HG03139 (cell line): ENCODE data around the gene TNK1.
"Not testable (repeated sequence)": the region's sequence is repeated elsewhere in the genome, so short reads cannot be mapped to it uniquely, and the experiment has no call there.

Experiments used
- ATAC-seq: cut with Tn5 transposase; IDR thresholded peaks from one replicate; pipeline ENCODE4 v1.9.1; 2021; ENCODE audit not compliant: unreplicated experiment

The TNK1 gene

DNA sequence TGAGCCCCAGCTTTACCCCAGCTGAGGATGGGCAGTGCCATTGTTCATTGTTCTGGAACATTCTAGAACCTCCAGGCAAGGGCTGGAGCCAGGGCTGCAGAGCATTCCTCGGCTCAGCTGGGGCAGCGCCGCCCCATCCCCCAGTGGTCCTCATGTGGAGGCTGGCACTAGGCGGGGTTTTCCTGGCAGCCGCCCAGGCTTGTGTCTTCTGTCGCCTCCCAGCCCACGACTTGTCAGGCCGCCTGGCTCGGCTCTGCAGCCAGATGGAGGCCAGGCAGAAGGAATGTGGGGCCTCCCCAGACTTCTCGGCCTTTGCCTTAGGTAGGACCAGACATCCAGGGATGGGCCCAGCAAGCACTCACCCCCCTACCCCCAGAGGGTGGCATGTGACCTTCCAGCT lies 25.8 kb upstream of the TNK1 start, which contains the start of gene TMEM95:
Gene TMEM95, plus strand, starts transcription at position 104 of the 400 bp plus-strand sequence. Its CDS starts 49 bp downstream, at position 153.
- ATAC-seq = no peak

DNA sequence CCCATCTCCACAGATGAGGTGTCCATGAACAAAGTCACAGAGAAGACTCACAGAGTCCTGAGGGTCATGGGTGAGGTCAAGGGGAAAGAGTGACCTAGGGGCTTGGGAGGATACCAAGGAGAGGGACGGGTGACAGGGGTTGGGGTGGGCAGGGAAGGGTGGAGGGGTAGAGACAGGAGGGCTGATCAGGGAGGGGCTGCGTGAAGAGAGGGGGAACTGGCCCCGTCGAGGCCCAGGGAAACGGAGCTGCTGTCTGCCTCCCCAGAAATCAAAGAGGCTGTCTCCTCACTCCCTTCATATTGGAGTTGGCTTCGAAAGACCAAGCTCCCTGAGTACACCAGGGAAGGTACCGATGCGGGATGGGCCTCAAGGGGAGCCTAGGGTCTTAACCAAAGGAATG lies 25.3 kb upstream of the TNK1 start:
- ATAC-seq = no peak

DNA sequence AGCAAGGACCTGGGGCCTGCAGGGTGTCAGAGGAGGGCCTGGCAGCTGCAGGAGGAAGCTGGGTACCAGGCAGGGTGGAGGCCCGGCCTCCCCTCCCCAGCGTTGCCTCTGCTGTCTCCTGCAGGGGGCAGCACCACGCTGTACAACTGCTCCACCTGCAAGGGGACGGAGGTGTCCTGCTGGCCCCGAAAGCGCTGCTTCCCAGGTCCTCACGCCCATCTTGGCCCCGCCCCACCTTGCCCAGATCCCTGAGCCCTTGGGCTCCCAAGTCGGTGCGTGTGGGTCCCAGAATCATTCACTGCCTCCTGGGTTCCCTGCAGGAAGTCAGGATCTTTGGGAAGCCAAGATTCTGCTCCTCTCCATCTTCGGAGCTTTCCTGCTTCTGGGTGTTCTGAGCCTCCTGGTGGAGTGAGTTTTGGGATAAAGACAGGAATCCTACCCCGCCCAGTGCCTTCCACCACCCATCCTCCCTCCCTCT lies 24.8 kb upstream of the TNK1 start:
- ATAC-seq = no peak

DNA sequence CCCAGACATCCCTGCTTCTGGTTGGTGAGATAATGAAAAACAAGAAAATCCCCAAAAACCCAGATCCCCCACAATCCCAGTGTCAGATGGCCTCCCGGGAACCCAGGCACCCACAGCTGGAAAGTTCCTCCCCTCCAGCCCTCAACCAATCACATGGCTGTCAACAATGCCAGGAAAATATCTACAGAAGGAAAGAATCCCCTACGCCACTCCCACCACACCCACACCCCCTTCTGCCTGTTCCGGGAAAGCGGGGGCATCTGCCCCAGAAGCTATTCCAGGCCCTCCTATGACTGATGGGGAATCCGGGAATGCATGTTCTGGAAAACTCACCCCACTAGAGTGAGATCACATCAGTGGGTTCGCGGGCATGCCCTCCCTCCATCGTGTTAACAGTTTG lies 24.1 kb upstream of the TNK1 start:
- ATAC-seq = no peak

DNA sequence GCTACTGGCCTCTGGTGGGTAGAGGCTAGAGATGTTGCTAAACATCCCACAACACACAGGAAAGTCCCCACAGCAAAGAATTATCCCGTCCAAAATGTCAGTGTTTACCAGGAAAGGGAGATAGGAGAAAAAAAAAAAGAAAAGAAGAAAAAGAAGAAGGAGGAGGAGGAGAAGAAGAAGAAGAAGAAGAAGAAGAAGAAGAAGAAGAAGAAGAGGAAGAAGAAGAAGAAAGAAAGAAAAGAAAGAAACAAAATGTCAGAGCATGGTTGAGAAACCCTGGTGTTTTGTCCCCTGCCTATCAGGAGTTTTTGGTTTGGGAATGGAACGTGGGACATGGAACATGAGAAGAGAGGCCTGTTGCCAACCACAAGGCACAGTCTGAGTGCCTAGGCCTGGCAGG lies 23.5 kb upstream of the TNK1 start:
- no peak for ATAC-seq

DNA sequence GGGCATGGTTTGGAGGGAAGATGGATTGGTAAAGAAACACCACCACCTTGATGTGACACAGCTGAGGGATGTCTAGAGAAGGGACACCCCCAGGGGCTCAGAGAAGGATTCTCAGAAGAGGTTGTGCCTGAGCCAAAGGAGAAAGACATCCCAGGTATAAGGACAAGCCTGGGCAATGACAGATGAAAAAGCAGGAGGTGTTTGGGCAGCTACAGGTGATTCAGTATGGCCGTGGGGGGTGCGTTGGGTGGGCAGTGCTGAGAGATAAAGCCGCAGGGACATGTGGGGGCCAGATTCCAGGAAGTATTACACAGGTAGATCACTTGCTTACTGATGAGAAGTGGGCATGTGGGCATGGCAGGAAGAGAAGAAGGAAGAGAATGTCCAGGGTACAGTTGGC lies 19.0 kb upstream of the TNK1 start:
- no peak for ATAC-seq

DNA sequence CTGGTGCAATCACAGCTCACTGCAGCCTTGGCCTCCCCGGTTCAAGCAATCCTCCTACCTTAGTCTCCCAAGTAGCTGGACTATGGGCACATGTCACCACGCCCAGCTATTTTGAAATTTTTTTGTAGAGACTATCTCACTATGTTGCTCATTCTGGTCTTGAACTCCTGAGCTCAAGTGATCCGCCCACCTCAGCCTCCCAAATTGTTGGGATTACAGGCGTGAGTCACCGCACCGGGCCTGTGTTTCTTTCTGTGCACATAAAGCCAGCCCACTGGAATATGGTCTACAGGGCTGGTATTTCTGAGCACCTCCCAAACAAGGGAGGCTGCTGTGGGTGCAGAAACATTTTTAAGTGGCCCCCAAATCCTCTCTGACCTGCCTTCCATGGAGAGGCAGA lies 17.6 kb upstream of the TNK1 start:
- no peak for ATAC-seq

DNA sequence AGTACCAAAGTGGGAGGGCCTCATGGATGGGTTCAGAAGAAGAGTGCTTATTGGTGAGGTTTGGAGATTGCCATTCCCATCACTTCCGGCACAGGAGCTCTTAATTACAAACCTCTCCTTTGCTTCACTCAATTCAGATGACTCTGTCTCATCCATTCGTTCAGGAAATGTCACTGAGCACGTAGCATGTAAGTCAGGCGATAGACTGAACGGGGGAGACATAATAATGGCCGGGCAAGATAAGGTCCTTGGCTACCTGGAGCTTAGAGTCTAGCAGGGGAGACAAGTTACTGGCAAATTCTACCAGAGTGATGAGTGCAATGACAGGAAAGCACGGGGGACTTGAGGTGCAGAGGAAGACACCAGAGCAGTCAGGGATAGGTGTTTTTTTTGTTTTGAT lies 14.9 kb upstream of the TNK1 start:
- ATAC-seq = not testable (repeated sequence)

DNA sequence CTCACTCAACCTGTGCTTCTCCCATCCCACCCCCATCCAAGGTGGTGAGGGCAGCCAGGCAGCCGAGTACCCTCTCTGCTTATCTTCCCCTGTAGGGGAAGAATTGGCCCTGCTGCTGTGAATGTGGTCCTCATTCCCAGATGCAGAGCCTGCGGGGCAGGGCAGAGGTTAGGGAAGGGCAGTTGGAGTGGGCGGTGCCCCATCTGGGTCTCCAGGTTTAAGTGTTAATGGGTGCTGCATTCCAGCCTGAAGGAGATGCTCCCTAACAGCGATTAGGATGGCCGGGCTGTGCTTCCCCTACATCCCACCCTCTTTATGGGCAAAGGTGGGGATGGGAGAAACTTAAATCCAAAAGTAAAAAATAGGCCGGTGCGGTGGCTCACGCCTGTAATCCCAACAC lies 13.8 kb upstream of the TNK1 start:
- no peak for ATAC-seq

DNA sequence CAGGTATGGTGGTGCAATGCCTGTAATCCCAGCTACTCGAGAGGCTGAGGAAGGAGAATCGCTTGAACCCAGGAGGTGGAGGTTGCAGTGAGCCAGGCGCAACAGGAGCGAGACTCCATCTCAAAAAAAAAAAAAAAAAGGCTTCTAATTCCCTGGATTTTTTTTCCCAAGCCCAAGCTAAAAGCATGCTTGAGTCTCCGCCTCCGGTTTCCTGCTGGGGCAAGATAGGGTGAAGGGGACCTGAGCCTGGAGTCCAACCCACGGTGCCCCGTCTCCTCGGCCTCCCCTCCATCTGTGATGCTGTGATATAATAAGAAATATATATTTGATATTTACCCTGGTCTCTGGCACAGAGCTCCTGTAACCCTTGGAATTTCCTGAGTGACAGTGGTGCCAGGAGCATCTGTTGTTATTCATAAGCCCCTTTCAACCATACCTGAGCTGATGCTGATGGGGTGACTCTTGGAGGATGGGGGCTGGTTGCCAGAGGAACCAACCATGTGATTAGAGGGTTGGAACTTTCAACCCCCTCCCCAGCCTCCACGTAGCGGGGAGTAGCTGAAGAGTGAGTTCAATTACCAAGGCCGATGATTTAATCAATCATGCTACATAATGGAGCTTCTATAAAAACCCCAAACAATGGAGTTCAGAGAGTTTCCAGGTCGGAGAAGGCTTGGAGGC lies 12.8 kb upstream of the TNK1 start:
- ATAC-seq = no peak

DNA sequence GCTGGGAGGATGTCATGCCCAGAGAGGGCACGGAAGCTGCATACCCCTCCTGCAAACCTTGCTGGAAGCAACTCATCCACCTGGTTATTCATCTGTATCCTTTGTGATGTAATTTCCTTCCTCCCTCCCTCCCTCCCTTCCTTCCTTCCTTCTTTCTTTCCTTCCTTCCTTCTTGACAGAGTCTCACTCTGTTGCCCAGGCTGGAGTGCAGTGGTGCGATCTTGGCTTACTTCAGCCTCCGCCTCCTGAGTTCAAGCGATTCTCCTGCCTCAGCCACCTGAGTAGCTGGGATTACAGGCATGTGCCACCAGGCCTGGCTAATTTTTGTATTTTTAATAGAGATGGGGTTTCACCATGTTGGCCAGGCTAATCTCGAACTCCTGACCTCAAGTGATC lies 12.3 kb upstream of the TNK1 start:
- not testable (repeated sequence) for ATAC-seq

DNA sequence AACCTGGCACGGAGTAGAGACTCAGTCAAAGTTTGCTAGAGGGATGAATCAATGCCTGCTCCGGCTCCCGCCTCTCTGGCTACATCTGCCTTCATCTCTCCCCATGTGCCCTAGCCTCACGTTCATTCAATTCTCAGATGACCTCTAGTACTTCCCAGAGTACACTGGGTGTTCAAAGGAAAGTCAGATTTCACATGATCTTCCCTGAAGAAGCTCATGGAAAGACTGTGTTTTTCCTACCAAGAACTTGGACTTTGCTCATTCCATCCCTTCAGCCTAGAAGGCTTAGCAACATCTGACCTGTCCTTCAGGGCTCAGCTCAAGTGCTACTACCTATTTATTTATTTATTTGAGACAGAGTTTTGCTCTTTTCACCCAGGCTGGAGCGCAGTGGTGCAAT lies 11.1 kb upstream of the TNK1 start:
- no peak for ATAC-seq

DNA sequence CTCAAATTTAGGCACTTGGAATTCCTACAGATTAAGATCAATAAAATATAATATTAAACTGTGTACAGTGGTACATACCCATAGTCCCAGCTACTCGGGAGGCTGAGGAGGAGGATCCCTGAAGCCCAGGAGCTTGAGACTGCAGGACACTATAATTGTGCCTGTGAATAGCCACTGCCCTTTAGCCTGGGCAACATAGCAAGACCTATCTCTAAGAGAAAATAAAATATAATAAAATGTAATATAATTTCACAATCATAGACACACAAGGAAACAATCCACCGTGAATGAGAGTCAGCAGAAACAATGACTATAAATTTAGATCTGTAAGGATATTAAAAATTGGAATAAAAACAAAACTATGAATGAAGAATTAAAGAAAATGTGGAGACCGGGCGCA lies 10.0 kb upstream of the TNK1 start:
- no peak for ATAC-seq

DNA sequence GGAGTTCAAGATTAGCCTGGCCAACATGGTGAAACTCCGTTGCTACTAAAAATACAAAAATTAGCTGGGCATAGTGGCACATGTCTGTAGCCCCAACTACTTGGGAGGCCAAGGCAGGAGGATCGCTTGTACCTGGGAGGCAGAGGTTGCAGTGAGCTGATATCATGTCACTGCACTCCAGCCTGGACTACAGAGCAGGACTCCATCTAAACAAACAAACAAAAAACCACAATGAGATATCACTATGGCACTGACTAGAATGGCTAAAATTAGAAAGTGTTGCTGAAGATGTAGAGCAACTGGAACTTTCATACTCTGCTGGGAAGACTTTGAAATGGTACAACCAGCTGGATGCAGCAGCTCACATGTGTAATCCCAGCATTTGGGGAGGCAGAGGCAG lies 6.5 kb upstream of the TNK1 start:
- ATAC-seq = no peak

DNA sequence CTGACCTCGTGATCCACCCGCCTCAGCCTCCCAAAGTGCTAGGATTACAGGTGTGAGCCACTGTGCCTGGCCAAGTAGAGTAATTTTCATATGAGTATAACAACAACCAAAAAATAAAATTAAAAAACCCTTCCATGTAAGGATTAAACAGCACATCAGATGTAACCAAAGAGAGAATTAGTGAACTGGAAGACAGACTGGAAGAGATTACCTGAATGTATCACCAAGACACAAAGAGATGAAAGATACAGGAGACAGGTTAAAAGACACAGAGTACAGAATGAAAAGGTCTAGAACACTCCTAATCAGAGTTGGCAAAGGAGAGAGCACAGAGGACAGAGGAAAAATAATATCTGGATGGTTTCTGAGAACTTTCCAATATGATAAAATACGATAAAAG lies 1.8 kb upstream of the TNK1 start:
- ATAC-seq = no peak

DNA sequence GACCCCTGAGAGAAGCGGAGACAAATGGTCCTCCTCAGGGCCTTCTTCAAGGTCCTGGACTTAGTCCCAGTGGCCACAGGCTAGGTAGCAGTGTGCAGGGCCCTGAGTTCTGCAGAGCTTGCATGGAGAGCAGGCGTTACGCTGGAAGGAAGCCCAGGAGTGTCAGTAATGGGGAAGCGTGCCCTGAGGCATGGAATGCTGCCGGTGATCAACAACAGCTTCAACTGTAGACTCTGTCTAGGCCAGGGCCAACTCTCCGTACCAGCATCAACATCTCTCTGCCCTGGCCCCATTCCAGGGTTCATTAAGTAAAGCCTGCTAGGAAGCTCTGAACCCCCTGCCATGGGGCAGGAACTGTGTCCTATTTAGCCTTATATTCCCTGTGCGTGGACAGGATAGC lies 568 bp upstream of the TNK1 start:
- ATAC-seq = no peak

DNA sequence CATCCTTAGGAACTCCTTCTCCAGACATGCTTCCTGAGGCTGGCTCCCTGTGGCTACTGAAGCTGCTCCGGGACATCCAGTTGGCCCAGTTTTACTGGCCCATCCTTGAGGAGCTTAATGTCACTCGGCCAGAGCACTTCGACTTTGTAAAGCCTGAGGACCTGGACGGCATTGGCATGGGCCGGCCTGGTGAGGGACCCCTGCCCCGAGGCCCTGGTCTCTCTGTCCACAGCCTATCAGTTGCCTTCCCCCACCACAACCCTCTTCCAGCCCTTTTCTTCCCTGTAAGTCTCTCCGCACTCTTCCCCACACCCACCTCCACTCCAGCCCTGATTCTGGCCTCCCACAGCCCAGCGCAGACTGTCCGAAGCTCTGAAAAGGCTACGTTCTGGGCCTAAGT lies 2.0 kb downstream of the TNK1 start:
- no peak for ATAC-seq

DNA sequence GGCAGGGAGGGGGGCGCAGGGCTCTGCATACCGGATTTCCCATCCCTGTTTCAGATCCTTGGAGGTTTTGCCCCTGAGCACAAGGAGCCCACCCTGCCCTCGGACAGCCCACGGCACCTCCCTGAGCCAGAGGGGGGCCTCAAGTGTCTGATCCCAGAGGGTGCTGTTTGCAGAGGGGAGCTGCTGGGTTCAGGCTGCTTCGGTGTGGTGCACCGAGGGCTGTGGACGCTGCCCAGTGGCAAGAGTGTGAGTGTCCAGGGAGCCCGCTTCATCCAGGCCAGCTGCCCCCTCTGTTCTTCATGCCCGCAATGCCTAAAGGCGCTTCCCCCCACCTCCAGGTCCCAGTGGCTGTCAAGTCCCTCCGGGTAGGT lies 2.5 kb downstream of the TNK1 start:
- no peak for ATAC-seq

DNA sequence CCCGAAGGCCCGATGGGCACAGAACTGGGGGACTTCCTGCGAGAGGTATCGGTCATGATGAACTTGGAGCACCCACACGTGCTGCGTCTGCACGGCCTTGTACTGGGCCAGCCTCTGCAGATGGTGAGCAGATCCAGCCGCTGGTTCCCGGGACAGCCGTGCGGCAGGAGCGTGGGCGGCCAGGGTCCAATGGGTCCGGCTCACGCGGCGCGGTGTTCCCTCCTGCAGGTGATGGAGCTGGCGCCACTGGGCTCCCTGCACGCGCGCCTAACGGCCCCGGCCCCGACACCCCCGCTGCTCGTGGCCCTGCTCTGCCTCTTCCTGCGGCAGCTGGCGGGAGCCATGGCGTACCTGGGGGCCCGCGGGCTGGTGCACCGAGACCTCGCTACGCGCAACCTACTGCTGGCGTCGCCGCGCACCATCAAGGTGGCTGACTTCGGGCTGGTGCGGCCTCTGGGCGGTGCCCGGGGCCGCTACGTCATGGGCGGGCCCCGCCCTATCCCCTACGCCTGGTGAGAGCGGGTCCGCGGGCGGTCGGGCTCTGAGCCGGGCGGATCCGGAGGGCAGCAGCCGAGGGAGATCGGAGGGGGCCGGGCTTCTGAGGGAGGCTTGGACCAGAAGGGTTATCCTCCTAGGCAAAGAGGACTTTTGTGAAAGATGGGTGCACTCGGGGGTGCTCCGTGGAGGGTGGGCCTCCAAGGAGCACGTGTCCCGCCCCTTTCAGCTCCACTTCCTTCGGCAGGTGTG lies 3.0 kb downstream of the TNK1 start:
- ATAC-seq = no peak

DNA sequence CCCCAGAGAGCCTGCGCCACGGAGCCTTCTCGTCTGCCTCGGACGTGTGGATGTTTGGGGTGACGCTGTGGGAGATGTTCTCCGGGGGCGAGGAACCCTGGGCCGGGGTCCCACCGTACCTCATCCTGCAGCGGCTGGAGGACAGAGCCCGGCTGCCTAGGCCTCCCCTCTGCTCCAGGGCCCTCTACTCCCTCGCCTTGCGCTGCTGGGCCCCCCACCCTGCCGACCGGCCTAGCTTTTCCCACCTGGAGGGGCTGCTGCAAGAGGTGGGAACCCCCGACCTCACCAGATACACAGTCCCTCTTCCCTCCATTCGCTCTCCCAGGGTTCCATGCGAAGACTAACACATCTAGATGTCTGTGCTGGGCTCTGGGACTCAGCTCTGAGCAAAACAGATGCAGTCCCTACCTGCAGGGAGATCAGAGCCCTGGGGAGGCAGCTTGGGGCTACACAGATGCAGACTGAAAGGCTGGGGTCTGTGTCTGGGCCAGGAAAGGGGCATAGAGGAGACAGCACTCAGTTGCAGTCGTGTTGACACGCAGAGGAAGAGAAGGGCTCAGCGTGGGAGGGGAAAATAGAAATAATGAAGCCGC lies 3.7 kb downstream of the TNK1 start:
- ATAC-seq = no peak

DNA sequence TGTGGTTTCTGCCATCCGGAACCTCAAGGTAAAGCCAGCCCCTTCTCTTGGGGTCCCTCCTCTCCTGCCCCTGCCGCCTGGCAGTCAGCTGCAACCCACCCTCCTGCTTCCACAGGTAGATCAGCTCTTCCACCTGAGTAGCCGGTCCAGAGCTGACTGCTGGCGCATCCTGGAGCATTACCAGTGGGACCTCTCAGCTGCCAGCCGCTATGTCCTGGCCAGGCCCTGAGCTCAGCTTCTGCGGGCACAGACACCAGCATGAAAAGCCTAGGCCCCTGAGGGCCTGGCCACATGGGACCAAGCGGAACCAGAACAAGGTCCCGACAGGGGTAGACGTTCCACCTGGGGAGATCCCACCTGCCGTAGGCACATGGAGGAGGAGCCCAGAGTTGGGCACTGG lies 8.0 kb downstream of the TNK1 start:
- ATAC-seq = no peak
